Fibroblast of mammary gland (primary cell): ENCODE measurements around the gene COX4I1.

ENCODE experiments used
- DNase-seq: peaks from one replicate; pipeline ENCODE4 v3.0.0-alpha.2; 2010; ENCODE audit warnings: low read depth
- H3K4me3 ChIP-seq: 2 replicates; pipeline ENCODE4 v1.5.1; 2011; ENCODE audit warnings: low read depth, mild to moderate bottlenecking, low read length, moderate library complexity; ENCODE audit not compliant: control insufficient read depth
- TF ChIP-seq, protein P1 (sequence below): conservative IDR thresholded peaks from 2 replicates; pipeline ENCODE4 v1.5.1; 2011; ENCODE audit warnings: low read depth, low read length, inconsistent platforms; ENCODE audit not compliant: control insufficient read depth, insufficient read depth

COX4I1 gene

DNA sequence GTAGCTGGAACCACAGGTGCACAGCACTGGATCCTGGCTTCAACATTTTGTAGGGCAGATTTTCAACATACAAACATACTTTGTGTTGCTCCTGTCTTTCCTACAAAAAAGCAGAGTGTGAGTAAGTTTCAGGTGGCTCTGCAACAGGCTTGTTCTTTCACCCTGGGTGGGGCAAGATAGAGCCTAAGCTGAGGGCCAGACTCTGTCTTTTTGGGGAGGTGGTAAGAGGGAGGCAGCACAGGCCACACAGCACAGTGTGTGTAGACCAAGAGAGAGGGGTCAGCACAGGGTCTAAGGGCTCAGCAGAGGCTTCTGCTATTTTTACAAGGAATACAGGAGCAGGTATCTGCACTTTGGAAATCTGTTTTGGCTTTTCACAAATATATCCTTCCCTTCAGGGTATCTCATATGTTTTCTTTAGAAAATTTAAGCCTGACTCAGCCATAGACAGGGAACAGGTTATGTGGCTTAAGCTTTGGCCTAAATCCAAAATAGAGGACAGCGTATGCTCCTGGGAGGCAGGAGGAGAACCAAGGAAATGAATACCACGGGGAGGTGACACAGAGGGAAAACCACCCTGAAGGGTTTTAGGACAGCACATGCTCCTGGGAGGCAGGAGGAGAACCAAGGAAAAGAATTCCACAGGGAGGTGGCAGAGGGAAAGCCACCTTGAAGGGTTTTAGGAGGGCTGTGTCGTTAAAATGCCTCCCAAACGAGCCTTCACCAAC, 21.7 kb upstream of the COX4I1 start:
- H3K4me3 ChIP-seq = no peak overlapping the region
- TF ChIP-seq, protein P1, sequence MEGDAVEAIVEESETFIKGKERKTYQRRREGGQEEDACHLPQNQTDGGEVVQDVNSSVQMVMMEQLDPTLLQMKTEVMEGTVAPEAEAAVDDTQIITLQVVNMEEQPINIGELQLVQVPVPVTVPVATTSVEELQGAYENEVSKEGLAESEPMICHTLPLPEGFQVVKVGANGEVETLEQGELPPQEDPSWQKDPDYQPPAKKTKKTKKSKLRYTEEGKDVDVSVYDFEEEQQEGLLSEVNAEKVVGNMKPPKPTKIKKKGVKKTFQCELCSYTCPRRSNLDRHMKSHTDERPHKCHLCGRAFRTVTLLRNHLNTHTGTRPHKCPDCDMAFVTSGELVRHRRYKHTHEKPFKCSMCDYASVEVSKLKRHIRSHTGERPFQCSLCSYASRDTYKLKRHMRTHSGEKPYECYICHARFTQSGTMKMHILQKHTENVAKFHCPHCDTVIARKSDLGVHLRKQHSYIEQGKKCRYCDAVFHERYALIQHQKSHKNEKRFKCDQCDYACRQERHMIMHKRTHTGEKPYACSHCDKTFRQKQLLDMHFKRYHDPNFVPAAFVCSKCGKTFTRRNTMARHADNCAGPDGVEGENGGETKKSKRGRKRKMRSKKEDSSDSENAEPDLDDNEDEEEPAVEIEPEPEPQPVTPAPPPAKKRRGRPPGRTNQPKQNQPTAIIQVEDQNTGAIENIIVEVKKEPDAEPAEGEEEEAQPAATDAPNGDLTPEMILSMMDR = no peak
- DNase-seq = peak; percentile 16

DNA sequence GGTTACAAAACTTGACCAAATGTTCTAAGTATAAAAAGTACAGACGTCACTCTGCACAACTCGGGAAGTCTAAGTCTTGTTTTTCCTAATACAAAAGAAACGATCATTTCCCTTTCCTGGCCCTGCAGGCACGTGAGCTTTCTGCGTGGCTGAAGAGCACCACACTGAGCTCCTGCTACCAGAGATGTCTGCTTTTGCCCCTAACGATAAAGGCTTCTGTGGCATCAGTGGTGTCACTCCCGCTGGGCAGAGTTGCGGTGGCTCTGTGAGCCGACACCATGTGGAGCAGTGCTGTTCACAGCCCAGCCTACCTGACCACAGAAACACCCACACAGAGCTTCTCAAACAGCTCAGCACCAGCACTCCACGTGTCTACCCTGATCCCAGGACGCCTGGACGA, 20.6 kb upstream of the COX4I1 start:
- no peak for DNase-seq
- TF ChIP-seq, protein P1 = no peak

DNA sequence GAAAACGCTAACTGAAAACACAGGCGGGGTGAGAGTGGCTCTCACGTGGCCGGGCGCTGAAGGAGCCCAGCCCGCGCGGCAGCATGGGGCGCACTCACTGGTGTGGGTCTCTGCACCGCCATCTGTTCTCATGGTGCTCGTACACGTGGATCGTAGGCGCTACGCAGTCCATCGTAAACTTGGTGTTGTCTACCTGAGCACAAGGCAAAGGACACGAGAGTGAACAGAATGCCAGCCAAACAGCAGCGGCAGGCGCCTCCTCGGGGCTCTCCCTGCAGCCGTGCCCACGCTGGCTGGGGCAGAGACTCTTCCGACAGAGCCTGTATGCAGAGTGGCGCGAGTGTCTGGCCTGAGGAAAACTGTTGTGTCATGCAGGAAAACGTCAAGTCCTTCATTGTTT, 19.2 kb upstream of the COX4I1 start:
- TF ChIP-seq, protein P1 = no peak
- DNase-seq = no peak
- H3K4me3 ChIP-seq = no peak overlapping the region

More for the DNA sequence above, 20.6 kb upstream of the COX4I1 start:
- H3K4me3 ChIP-seq = no peak overlapping the region

DNA sequence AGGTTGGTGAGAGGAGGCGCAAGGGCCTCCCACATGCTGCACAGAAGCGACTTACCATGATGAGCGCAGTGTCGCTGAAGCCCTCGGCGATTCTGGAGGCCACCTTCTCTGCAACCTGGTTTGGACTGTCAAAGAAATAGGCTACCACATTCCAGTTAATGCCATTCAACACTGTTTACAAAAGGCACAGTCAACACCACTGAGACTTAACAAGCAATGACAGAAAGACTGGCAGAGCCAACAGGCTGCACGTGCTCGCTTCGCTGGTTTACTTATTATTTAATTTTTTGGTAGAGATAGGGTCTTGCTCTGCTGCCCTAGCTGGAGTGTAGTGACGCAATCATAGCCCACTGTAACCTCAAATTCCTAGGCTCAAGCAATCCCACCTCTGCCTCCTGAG, 18.3 kb upstream of the COX4I1 start:
- no peak for DNase-seq
- TF ChIP-seq, protein P1 = no peak
- no peak overlapping the region for H3K4me3 ChIP-seq

DNA sequence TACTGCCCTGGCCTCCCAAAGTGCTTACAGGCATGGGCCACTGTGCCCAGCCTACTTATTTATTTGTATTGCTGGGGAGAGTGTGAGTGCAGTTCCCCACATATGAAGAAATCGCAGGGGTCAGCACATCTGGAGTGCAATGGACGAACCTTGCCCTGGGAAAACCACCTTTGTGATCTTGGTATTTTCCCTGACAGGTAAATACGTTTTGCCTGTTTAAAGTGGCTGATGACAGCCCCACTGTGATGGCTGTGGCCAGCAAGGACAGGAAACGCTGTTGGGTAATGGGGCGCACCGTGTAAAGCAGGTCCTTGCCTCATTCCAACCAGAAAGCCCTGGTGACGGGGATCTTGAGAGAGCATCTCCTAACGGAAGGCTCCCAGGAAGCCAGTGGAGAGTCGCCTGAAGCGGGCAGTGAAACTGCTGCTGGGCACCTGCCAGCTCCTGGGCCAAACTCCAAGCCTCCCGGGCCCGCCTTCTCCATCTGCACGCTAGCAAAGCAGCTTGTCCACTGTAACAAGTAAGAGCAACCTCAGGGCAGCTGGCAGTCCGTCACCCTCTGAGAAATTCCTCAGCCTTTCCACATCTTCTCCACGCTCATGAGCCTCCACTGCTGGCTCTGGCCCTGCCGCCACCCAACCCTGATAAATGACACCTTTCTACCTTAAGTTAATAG, 17.7 kb upstream of the COX4I1 start:
- H3K4me3 ChIP-seq = no peak overlapping the region
- TF ChIP-seq, protein P1 = no peak
- peak; percentile 34 for DNase-seq

DNA sequence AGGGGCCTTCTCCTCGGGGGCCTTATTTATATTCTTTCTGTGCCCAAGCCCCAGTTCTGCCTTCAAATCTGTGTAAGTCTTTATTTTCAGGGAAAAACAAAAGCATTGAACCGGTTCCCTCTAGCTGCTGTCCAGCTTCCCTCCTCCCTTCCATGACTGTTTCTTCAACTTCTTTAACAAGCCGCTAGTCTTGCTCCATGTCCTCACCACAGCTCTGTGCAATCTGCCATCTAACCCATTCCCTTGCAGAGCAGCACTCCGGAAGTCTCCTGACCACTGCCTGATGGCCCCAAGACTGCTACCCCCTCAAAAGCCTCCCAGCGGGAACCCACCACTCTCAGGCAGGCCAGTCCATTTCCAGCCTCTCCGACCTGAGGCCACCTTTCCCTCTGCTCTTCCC, 17.0 kb upstream of the COX4I1 start:
- no peak overlapping the region for H3K4me3 ChIP-seq
- no peak for DNase-seq
- TF ChIP-seq, protein P1 = no peak
